Hepatocyte (in vitro differentiated cells): Measurements from ENCODE around the gene IRF4. TPM values are rescaled to one million over a fixed set of nuclear protein-coding genes. Genes with fewer than 3 reads are reported as not detected.

Source experiments
- DNase-seq: peaks from one replicate; pipeline ENCODE4 v3.0.0-alpha.2; 2016; ENCODE audit warnings: low spot score
- H2AFZ ChIP-seq: fragments of 200-600 bp; sonication (generic); 2 replicates; pipeline ENCODE4 v1.6.0; 2016; ENCODE audit warnings: antibody characterized with exemption, mild to moderate bottlenecking
- H3K27ac ChIP-seq: fragments of 200-600 bp; sonication (generic); 2 replicates; pipeline ENCODE4 v1.5.1; 2016; ENCODE audit warnings: mild to moderate bottlenecking
- H3K27me3 ChIP-seq: fragments of 200-600 bp; sonication (generic); 2 replicates; pipeline ENCODE4 v1.6.1; 2016
- H3K36me3 ChIP-seq: fragments of 200-600 bp; sonication (generic); replicated peaks from 2 replicates; pipeline ENCODE4 v1.5.1; 2016; ENCODE audit warnings: low read depth; ENCODE audit not compliant: insufficient read depth
- H3K4me1 ChIP-seq: fragments of 200-600 bp; sonication (generic); 2 replicates; pipeline ENCODE4 v1.5.1; 2016; ENCODE audit warnings: mild to moderate bottlenecking, moderate library complexity; ENCODE audit not compliant: insufficient read depth
- H3K4me2 ChIP-seq: fragments of 200-600 bp; sonication (generic); 2 replicates; pipeline ENCODE4 v1.6.0; 2016
- H3K4me3 ChIP-seq: fragments of 200-600 bp; sonication (generic); 2 replicates; pipeline ENCODE4 v1.5.1; 2016; ENCODE audit warnings: mild to moderate bottlenecking
- H3K79me2 ChIP-seq: fragments of 200-600 bp; sonication (generic); 2 replicates; pipeline ENCODE4 v1.6.0; 2017; ENCODE audit warnings: mild to moderate bottlenecking
- H3K9me2 ChIP-seq: fragments of 200-600 bp; sonication (generic); replicated peaks from 2 replicates; pipeline ENCODE4 v1.6.0; 2017; ENCODE audit warnings: mild to moderate bottlenecking; ENCODE audit not compliant: insufficient read depth
- H3K9me3 ChIP-seq: fragments of 200-600 bp; sonication (generic); 2 replicates; pipeline ENCODE4 v1.5.1; 2016; ENCODE audit warnings: low read depth, mild to moderate bottlenecking
- H4K20me1 ChIP-seq: fragments of 200-600 bp; sonication (generic); 2 replicates; pipeline ENCODE4 v1.6.0; 2016; ENCODE audit warnings: mild to moderate bottlenecking; ENCODE audit not compliant: insufficient read depth, poor library complexity, severe bottlenecking
- CTCF ChIP-seq: fragments of 200-600 bp; sonication (generic); IDR thresholded peaks from 2 replicates; pipeline ENCODE4 v1.5.1; 2016; ENCODE audit warnings: antibody characterized with exemption, mild to moderate bottlenecking; ENCODE audit not compliant: poor library complexity
- EZH2 ChIP-seq: fragments of 200-600 bp; sonication (generic); IDR thresholded peaks from 2 replicates; pipeline ENCODE4 v1.6.1; 2016; ENCODE audit warnings: antibody characterized with exemption, mild to moderate bottlenecking, borderline replicate concordance
- EZH2phosphoT487 ChIP-seq: fragments of 200-600 bp; sonication (generic); IDR thresholded peaks from one replicate; pipeline ENCODE4 v1.6.1; 2018; ENCODE audit warnings: antibody characterized with exemption, mild to moderate bottlenecking, low read depth, moderate library complexity; ENCODE audit not compliant: unreplicated experiment, severe bottlenecking
- WGBS: methylation state at CpG from one replicate; pipeline ENCODE4 v1.1.6; 2016; ENCODE audit warnings: low lambda C conversion rate; ENCODE audit errors: missing lambda C conversion rate; 5-methylcytosine and 5-hydroxymethylcytosine counted together
- polyA plus RNA-seq: library from polyadenylated mRNA; unstranded; fragments of >200 nt; fragmentation: Nextera tagmentation; extraction: Ambion mirVana; gene quantifications from 2 replicates; pipeline ENCODE4 v1.2.1, GENCODE V29; 2016
- total RNA-seq: library from RNA; depleted of rRNA; stranded (reverse); fragments of >200 nt; gene quantifications from 2 replicates; pipeline ENCODE4 v1.2.3, GENCODE V29; 2014

IRF4 gene
- total and polyA plus RNA-seq, 2 experiments from 2014 or later = 0.02 to 0.23 TPM

GRCh38 chr6:350371-350770 lies 41.2 kb upstream of the IRF4 start:
- no peak for DNase-seq
- no peaks in the 10 kb centered on the region for H3K79me2 ChIP-seq
- H3K27me3 ChIP-seq = no peaks in the 10 kb centered on the region
- WGBS = 91% methylated on average over 9 of the region's 9 CpGs
- H4K20me1 ChIP-seq = no peaks in the 10 kb centered on the region
- no peak overlapping the region for H3K27ac ChIP-seq
- H3K4me3 ChIP-seq = no peak overlapping the region
- no peaks in the 10 kb centered on the region for H3K36me3 ChIP-seq
- H3K4me1 ChIP-seq = no peaks in the 10 kb centered on the region
- H3K9me3 ChIP-seq = no peaks in the 10 kb centered on the region
- no peak overlapping the region for H2AFZ ChIP-seq
- TF ChIP-seq EZH2 (no peak), CTCF (no peak), EZH2phosphoT487 (no peak)
- H3K9me2 ChIP-seq = no peaks in the 10 kb centered on the region
- no peak overlapping the region for H3K4me2 ChIP-seq

GRCh38 chr6:351011-351866 lies 40.3 kb upstream of the IRF4 start:
- Histone ChIP-seq H3K27ac (no peak overlapping the region), H3K36me3 (no peaks in the 10 kb centered on the region), H3K4me1 (no peaks in the 10 kb centered on the region), H3K4me3 (no peak overlapping the region), H3K9me3 (no peaks in the 10 kb centered on the region), H3K27me3 (no peaks in the 10 kb centered on the region), H2AFZ (no peak overlapping the region), H3K79me2 (no peaks in the 10 kb centered on the region), H3K4me2 (no peak overlapping the region), H4K20me1 (no peaks in the 10 kb centered on the region), H3K9me2 (no peaks in the 10 kb centered on the region)
- DNase-seq = no peak
- WGBS = 87% methylated on average over 31 of the region's 31 CpGs
- no peak for TF ChIP-seq EZH2
- no peak for TF ChIP-seq CTCF

- Histone ChIP-seq H3K4me1 (no peaks in the 10 kb centered on the region), H4K20me1 (no peaks in the 10 kb centered on the region), H3K36me3 (no peaks in the 10 kb centered on the region), H2AFZ (no peak overlapping the region), H3K4me2 (no peak overlapping the region), H3K9me2 (no peaks in the 10 kb centered on the region), H3K27ac (no peak overlapping the region), H3K4me3 (no peak overlapping the region), H3K27me3 (no peaks in the 10 kb centered on the region), H3K9me3 (no peaks in the 10 kb centered on the region), H3K79me2 (no peaks in the 10 kb centered on the region)
- DNase-seq = no peak
- no peak for TF ChIP-seq EZH2phosphoT487
- TF ChIP-seq CTCF = no peak
- no peak for TF ChIP-seq EZH2
- 79% methylated on average over 4 of the region's 4 CpGs for WGBS
These were observed 39.7 kb upstream of the IRF4 start for GRCh38 chr6:351867-352289.

- H3K36me3 ChIP-seq = no peaks in the 10 kb centered on the region
- WGBS = 86% methylated on average over 5 of the region's 5 CpGs
- no peak overlapping the region for H3K4me3 ChIP-seq
- no peak overlapping the region for H3K27ac ChIP-seq
- no peaks in the 10 kb centered on the region for H3K79me2 ChIP-seq
- no peaks in the 10 kb centered on the region for H4K20me1 ChIP-seq
- H3K9me3 ChIP-seq = no peaks in the 10 kb centered on the region
- no peaks in the 10 kb centered on the region for H3K4me1 ChIP-seq
- no peak overlapping the region for H2AFZ ChIP-seq
- no peak overlapping the region for H3K4me2 ChIP-seq
- DNase-seq = no peak
- TF ChIP-seq EZH2 (no peak), EZH2phosphoT487 (no peak), CTCF (no peak)
- no peaks in the 10 kb centered on the region for H3K9me2 ChIP-seq
- no peaks in the 10 kb centered on the region for H3K27me3 ChIP-seq
These were observed 39.1 kb upstream of the IRF4 start for GRCh38 chr6:352474-352873.
